Activated CD8-positive, alpha-beta memory T cell treated with anti-CD3 and anti-CD28 coated beads, Interleukin-2, amount 50 U/mL, for 1 hour (primary cell): ENCODE results near the gene SLC22A31.
A peak's percentile ranks its signal among the peaks of the same experiment; 100 is the strongest.

Experiments used
- DNase-seq: peaks from one replicate; pipeline ENCODE4 v3.0.0-alpha.2; 2020; ENCODE audit errors: extremely low read depth

Gene SLC22A31

GRCh38 chr16:89216315-89217137, 16.2 kb upstream of the SLC22A31 start:
- DNase-seq: peak; percentile 58

GRCh38 chr16:89210904-89211515, 10.7 kb upstream of the SLC22A31 start:
- no peak for DNase-seq

GRCh38 chr16:89210165-89210903, 10.0 kb upstream of the SLC22A31 start:
- DNase-seq: no peak

GRCh38 chr16:89209522-89210044, 9.2 kb upstream of the SLC22A31 start:
- DNase-seq: no peak

- no peak for DNase-seq
Observed at GRCh38 chr16:89207993-89208392, 7.7 kb upstream of the SLC22A31 start.

GRCh38 chr16:89202422-89203215, 2.3 kb upstream of the SLC22A31 start:
- DNase-seq: no peak

GRCh38 chr16:89201439-89202377, 1.4 kb upstream of the SLC22A31 start:
- peak; percentile 36 for DNase-seq

GRCh38 chr16:89200850-89201411, 594 bp upstream of the SLC22A31 start:
- no peak for DNase-seq

- DNase-seq: no peak
Observed at GRCh38 chr16:89199241-89200123, 855 bp downstream of the SLC22A31 start.

GRCh38 chr16:89198417-89199240, 1.7 kb downstream of the SLC22A31 start:
- no peak for DNase-seq

GRCh38 chr16:89197633-89198416, 2.5 kb downstream of the SLC22A31 start:
- DNase-seq: no peak

GRCh38 chr16:89197033-89197632, 3.2 kb downstream of the SLC22A31 start:
- DNase-seq: no peak

- no peak for DNase-seq
Observed at GRCh38 chr16:89195521-89196171, 4.7 kb downstream of the SLC22A31 start.

- no peak for DNase-seq
Observed at GRCh38 chr16:89194340-89195311, 5.7 kb downstream of the SLC22A31 start.

- no peak for DNase-seq
Observed at GRCh38 chr16:89193576-89194293, 6.6 kb downstream of the SLC22A31 start.
